HCT116 (cell line): Measurements from ENCODE around the gene TMTC1.

Experiments used
- CEBPB ChIP-seq: IDR thresholded peaks from 2 replicates; pipeline ENCODE4 v1.6.1; 2012; ENCODE audit warnings: low read depth
- EZH2phosphoT487 ChIP-seq: fragments of 200-600 bp; IDR thresholded peaks from 2 replicates; pipeline ENCODE4 v1.6.1; 2018; ENCODE audit warnings: antibody characterized with exemption, borderline replicate concordance
- FOSL1 ChIP-seq: IDR thresholded peaks from 2 replicates; pipeline ENCODE4 v1.6.1; 2012; ENCODE audit warnings: low read depth
- POLR2A ChIP-seq: IDR thresholded peaks from 2 replicates; pipeline ENCODE4 v1.7.0; 2011; ENCODE audit warnings: borderline replicate concordance; ENCODE audit not compliant: insufficient read depth, insufficient read length; ENCODE audit errors: extremely low read depth
- POLR2AphosphoS5 ChIP-seq: IDR thresholded peaks from 2 replicates; pipeline ENCODE4 v1.6.1; 2011; ENCODE audit warnings: mild to moderate bottlenecking, low read depth, low read length, moderate library complexity
- REST ChIP-seq: IDR thresholded peaks from 2 replicates; pipeline ENCODE4 v1.6.1; 2012; ENCODE audit warnings: low read depth
- SRF ChIP-seq: IDR thresholded peaks from 2 replicates; pipeline ENCODE4 v1.6.1; 2012; ENCODE audit warnings: low read depth
- ZBTB33 ChIP-seq: IDR thresholded peaks from 2 replicates; pipeline ENCODE4 v1.6.1; 2011; ENCODE audit warnings: mild to moderate bottlenecking, low read length, moderate library complexity; ENCODE audit not compliant: insufficient replicate concordance; ENCODE audit errors: extremely low read depth
- TF ChIP-seq, protein P1 (sequence below), 3 experiments: fragments of 200-600 bp in 1 of 3; sonication (generic) in 1 of 3; IDR thresholded peaks in 2 of 3; conservative IDR thresholded peaks in 1 of 3; 2 replicates each; pipeline ENCODE4 v1.5.1; 2012 to 2017; ENCODE audit warnings: low read depth in 2 of 3, low read length in 2 of 3, antibody characterized with exemption in 1 of 3, borderline replicate concordance in 1 of 3, control low read depth in 1 of 3, mild to moderate bottlenecking in 1 of 3, mixed read lengths in 1 of 3, mixed run types in 1 of 3, moderate library complexity in 1 of 3; ENCODE audit not compliant: insufficient read depth in 1 of 3

GRCh38 chr12:29547151-29547632 lies 236.6 kb downstream of the TMTC1 start:
- TF ChIP-seq, protein P1, sequence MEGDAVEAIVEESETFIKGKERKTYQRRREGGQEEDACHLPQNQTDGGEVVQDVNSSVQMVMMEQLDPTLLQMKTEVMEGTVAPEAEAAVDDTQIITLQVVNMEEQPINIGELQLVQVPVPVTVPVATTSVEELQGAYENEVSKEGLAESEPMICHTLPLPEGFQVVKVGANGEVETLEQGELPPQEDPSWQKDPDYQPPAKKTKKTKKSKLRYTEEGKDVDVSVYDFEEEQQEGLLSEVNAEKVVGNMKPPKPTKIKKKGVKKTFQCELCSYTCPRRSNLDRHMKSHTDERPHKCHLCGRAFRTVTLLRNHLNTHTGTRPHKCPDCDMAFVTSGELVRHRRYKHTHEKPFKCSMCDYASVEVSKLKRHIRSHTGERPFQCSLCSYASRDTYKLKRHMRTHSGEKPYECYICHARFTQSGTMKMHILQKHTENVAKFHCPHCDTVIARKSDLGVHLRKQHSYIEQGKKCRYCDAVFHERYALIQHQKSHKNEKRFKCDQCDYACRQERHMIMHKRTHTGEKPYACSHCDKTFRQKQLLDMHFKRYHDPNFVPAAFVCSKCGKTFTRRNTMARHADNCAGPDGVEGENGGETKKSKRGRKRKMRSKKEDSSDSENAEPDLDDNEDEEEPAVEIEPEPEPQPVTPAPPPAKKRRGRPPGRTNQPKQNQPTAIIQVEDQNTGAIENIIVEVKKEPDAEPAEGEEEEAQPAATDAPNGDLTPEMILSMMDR (IDR thresholded peaks at IDR 0.05 in 2 of 3, conservative IDR thresholded peaks at IDR 0.05 in 1 of 3; ENCODE audit: borderline replicate concordance in 1 of 3, insufficient read depth in 1 of 3, low read depth in 2 of 3, low read length in 2 of 3) = no peak
- TF ChIP-seq REST = no peak
- no peak for TF ChIP-seq FOSL1
- no peak for TF ChIP-seq POLR2A
- TF ChIP-seq POLR2AphosphoS5 = no peak
- TF ChIP-seq CEBPB = no peak
- no peak for TF ChIP-seq EZH2phosphoT487
- no peak for TF ChIP-seq SRF
- TF ChIP-seq ZBTB33 = no peak
